ENCODE results near the gene NT5C2. TPM values are rescaled to one million over a fixed set of nuclear protein-coding genes. Genes with fewer than 3 reads are reported as not detected.

NT5C2 gene
- total and polyA plus RNA-seq, 2 donors (not counting 3 experiments of a cell fraction or from before 2014, with no cell fraction given): 47.2 to 69.9 TPM

- Histone ChIP-seq H3K79me2 (ENCODE audit: control insufficient read depth, insufficient read depth, low read length) (no peaks in the 10 kb centered on the region), H3K36me3 (ENCODE audit: control insufficient read depth in 2 of 2, extremely low read depth in 1 of 2, insufficient read depth in 2 of 2, low read length in 2 of 2) (peaks cover 0 to 5% of the 10 kb centered on the region in 2 experiments), H3K27me3 (ENCODE audit: control insufficient read depth in 2 of 2, insufficient read depth in 2 of 2, low read length in 2 of 2) (no peaks in the 10 kb centered on the region), H4K20me1 (replicated peaks; ENCODE audit: control insufficient read depth, extremely low read depth, insufficient read depth, low read length) (no peaks in the 10 kb centered on the region), H2AFZ (ENCODE audit: low read depth, low read length) (no peak overlapping the region), H3K9ac (replicated peaks; ENCODE audit: extremely low read depth, insufficient read depth, low read length) (no peak overlapping the region), H3K9me3 (replicated peaks; ENCODE audit: control insufficient read depth, insufficient read depth, low read length) (no peaks in the 10 kb centered on the region), H3K4me1 (ENCODE audit: control insufficient read depth, extremely low read depth, insufficient read depth, low read length) (no peaks in the 10 kb centered on the region), H3K27ac (ENCODE audit: insufficient read depth, low read depth, low read length) (no peak overlapping the region), H3K4me3 (replicated peaks in 1 of 3; ENCODE audit: insufficient read depth in 1 of 3, low read depth in 1 of 3, low read length in 3 of 3) (no peak overlapping the region), H3K9me1 (replicated peaks; ENCODE audit: control insufficient read depth, extremely low read depth, insufficient read depth, low read length) (no peaks in the 10 kb centered on the region), H3K4me2 (ENCODE audit: insufficient read depth, low read length) (no peak overlapping the region)
- ChIA-PET POLR2A (no interaction called here), CTCF (interaction anchor here (0.6 to 2.5 kb wide), 4 partner anchors 160 to 201 kb away, joined by 3 to 15 read pairs (median 4); partner anchors contain the start of gene CNNM2)
- FAIRE-seq (no peak), DNase-seq (ENCODE audit: low read depth, low spot score) (no peak)
- dilution Hi-C loops (cut with MboI; ENCODE audit: extremely low pct_ligation_motif_present, low sequenced_read_pairs) (no loop called here), intact Hi-C loops (cut with micrococcal nuclease) (no loop called here)
- TF ChIP-seq MYC (IDR thresholded peaks at IDR 0.05; ENCODE audit: low read depth, low read length) (no peak), JUN (IDR thresholded peaks at IDR 0.05; ENCODE audit: borderline replicate concordance, insufficient read depth, insufficient read length, low read depth) (no peak), MAX (IDR thresholded peaks at IDR 0.05; ENCODE audit: insufficient read depth, insufficient read length) (no peak), EZH2 (IDR thresholded peaks at IDR 0.05; ENCODE audit: borderline replicate concordance, low read depth, low read length, severe bottlenecking) (no peak), CTCF (IDR thresholded peaks at IDR 0.05; ENCODE audit: extremely low read depth in 1 of 2, insufficient read depth in 1 of 2, low read depth in 1 of 2, low read length in 2 of 2) (no peak), FOS (IDR thresholded peaks at IDR 0.05; ENCODE audit: borderline replicate concordance, insufficient read depth, low read length) (no peak), POLR2A (IDR thresholded peaks at IDR 0.05; ENCODE audit: low read depth, low read length) (no peak), GATA2 (IDR thresholded peaks at IDR 0.05; ENCODE audit: insufficient read depth, insufficient read length, low read depth, low read length) (no peak), POLR2AphosphoS5 (IDR thresholded peaks at IDR 0.05; ENCODE audit: insufficient read depth, low read depth, low read length) (no peak)
- no TSS peak for BruUV-seq (replicated peaks)
These were observed 114.0 kb downstream of the NT5C2 start for GRCh38 chr10:103079100-103079499.

Measured in endothelial cell of umbilical vein (primary cell).